Uterus (tissue), 4 donors: Measurements from ENCODE around the gene SOX5. TPM values are rescaled to one million over a fixed set of nuclear protein-coding genes. Genes with fewer than 3 reads are reported as not detected.

ENCODE experiments used
- DNase-seq, 2 donors: peaks; one replicate each; pipeline ENCODE4 v3.0.0-alpha.2; 2019 to 2020
- H3K27ac ChIP-seq, 2 donors: fragments of 200-600 bp; sonication (generic); 1 replicate in 1 of 2; 2 replicates in 1 of 2; pipeline ENCODE4 v1.5.1; 2016 to 2018
- H3K27me3 ChIP-seq, 2 donors: fragments of 200-600 bp; sonication (generic); one replicate each; pipeline ENCODE4 v1.5.1; 2018 to 2019; ENCODE audit warnings: control low read depth in 1 of 2
- H3K36me3 ChIP-seq, 2 donors: fragments of 200-600 bp; sonication (generic); one replicate each; pipeline ENCODE4 v1.5.1; 2019; ENCODE audit warnings: control low read depth in 1 of 2
- H3K4me1 ChIP-seq, 2 donors: fragments of 200-600 bp; sonication (generic); one replicate each; pipeline ENCODE4 v1.5.1; 2018 to 2019; ENCODE audit warnings: control low read depth in 1 of 2
- H3K4me3 ChIP-seq, 2 donors: fragments of 200-600 bp; sonication (generic); 1 replicate in 1 of 2; 2 replicates in 1 of 2; pipeline ENCODE4 v1.5.1; 2018 to 2019; ENCODE audit warnings: mild to moderate bottlenecking in 1 of 2
- H3K9me3 ChIP-seq, 2 donors: fragments of 200-600 bp; sonication (generic); one replicate each; pipeline ENCODE4 v1.5.1; 2019; ENCODE audit warnings: control low read depth in 1 of 2
- CTCF ChIP-seq, 4 experiments: fragments of 200-600 bp in 2 of 4; fragments of 450-650 bp in 2 of 4; sonication (generic) in 2 of 4; IDR thresholded peaks; one replicate each; pipeline ENCODE4 v1.5.1; 2016 to 2019; ENCODE audit warnings: antibody characterized with exemption in 4 of 4, mild to moderate bottlenecking in 2 of 4, moderate library complexity in 1 of 4
- POLR2A ChIP-seq, 2 donors: fragments of 450-650 bp; IDR thresholded peaks; one replicate each; pipeline ENCODE4 v1.6.1; 2016; ENCODE audit warnings: antibody characterized with exemption in 2 of 2, mild to moderate bottlenecking in 1 of 2, moderate library complexity in 1 of 2
- intact Hi-C: fragments of 100-400 bp; cut with DNase I; formaldehyde crosslinking; loops from one replicate; pipeline ENCODE4 v1.15.1; 2023; ENCODE audit warnings: low total_unique reads
- total RNA-seq, 4 donors: library from RNA; depleted of rRNA in 3 of 4; stranded (reverse); fragments of >200 nt in 3 of 4; gene quantifications; one replicate each; pipeline versions ENCODE4 v1.1.0 to v1.2.4, GENCODE V29; 2014 to 2023
- donor health status: DM: yes; HTN: yes; CAD: no.

SOX5 gene
- total RNA-seq, 4 donors from 2014 or later: 9.1 to 69.5 (median 31.2) TPM

DNA sequence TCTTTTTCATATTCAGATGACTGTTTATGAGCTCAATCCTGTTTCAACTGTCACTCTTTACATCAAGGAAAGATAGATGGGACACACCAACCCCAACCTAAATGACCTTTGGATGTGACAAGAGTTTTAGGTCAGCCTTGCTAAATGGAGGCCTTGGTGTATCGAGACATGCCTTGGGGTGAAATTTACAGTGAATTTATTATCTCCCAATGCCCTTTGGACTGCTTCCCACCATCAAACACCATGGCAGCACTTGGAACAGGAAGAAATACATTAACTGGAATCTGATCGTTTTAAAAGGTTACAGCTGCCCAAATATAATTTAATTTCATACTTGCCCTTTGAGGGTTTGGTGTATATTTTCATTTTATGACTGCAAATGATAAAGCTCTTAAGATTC lies 327.6 kb downstream of the SOX5 start:
- TF ChIP-seq POLR2A (IDR thresholded peaks at IDR 0.05) (no peak), CTCF (IDR thresholded peaks at IDR 0.05) (no peak)

DNA sequence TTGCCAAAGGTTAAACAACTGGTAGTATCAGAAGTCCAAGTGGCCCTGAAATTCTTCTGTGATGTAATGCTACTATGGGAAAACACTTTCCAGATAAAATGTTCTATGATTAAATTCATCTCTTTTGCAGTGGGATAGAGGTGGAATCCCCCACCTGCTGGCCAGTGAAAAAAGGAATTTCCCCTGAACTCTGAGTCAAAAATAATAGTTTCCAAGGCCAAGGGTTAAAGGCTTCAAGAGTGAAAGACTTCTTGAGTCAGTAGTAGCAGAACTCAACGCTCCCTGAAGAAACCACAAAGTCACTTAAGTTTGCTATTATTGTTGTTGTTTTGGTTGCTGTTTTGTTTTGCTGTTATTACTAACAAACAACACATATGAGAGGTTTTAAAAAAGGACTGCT lies 330.8 kb downstream of the SOX5 start:
- Histone ChIP-seq H3K27ac (no peak overlapping the region), H3K36me3 (no peaks in the 10 kb centered on the region), H3K27me3 (no peaks in the 10 kb centered on the region), H3K4me3 (no peak overlapping the region), H3K4me1 (no peaks in the 10 kb centered on the region), H3K9me3 (peaks cover 0 to 3% of the 10 kb centered on the region in 2 donors)
- TF ChIP-seq POLR2A (IDR thresholded peaks at IDR 0.05) (no peak), CTCF (IDR thresholded peaks at IDR 0.05) (no peak)
- intact Hi-C loops: no loop called here
- no peak for DNase-seq

More for the DNA sequence above, 327.6 kb downstream of the SOX5 start:
- H3K27me3 ChIP-seq: no peaks in the 10 kb centered on the region
- no peaks in the 10 kb centered on the region for H3K9me3 ChIP-seq
- no peaks in the 10 kb centered on the region for H3K4me1 ChIP-seq
- H3K4me3 ChIP-seq: no peak overlapping the region
- H3K27ac ChIP-seq: no peak overlapping the region
- H3K36me3 ChIP-seq: no peaks in the 10 kb centered on the region
- no peak for DNase-seq
- intact Hi-C loops: no loop called here

DNA sequence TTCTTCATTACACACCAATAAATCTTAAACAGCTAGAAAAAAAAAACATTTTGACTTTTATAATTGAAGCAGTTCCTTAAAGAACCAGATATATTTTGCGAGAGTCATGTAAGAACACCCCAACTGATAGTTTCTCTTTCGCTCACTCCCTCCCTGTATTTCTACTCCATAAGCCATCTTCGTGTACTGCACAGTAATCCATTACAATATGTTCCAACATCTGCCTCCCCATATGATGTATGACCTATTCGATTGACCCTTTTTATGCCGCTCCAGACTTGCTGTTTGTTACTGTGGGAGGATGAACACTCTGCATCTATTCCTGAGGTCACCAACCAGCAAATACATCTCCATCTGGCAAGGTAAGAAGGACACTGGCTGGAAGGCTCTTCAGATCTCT lies 331.7 kb downstream of the SOX5 start:
- intact Hi-C loops: no loop called here
- H3K9me3 ChIP-seq: peaks cover 0 to 3% of the 10 kb centered on the region in 2 donors
- DNase-seq: no peak
- H3K27ac ChIP-seq: no peak overlapping the region
- TF ChIP-seq POLR2A (IDR thresholded peaks at IDR 0.05): no peak
- TF ChIP-seq CTCF (IDR thresholded peaks at IDR 0.05): no peak
- no peaks in the 10 kb centered on the region for H3K36me3 ChIP-seq
- H3K4me1 ChIP-seq: no peaks in the 10 kb centered on the region
- H3K4me3 ChIP-seq: no peak overlapping the region
- no peaks in the 10 kb centered on the region for H3K27me3 ChIP-seq

GRCh38 chr12:23614280-23614679 lies 335.2 kb downstream of the SOX5 start:
- DNase-seq: no peak
- Histone ChIP-seq H3K4me1 (no peaks in the 10 kb centered on the region), H3K36me3 (no peaks in the 10 kb centered on the region), H3K27ac (no peak overlapping the region), H3K4me3 (no peak overlapping the region), H3K9me3 (peaks cover 0 to 3% of the 10 kb centered on the region in 2 donors), H3K27me3 (no peaks in the 10 kb centered on the region)
- intact Hi-C loops: no loop called here
- TF ChIP-seq POLR2A (IDR thresholded peaks at IDR 0.05) (no peak), CTCF (IDR thresholded peaks at IDR 0.05) (no peak)

GRCh38 chr12:23611320-23611719 lies 338.1 kb downstream of the SOX5 start:
- no peaks in the 10 kb centered on the region for H3K27me3 ChIP-seq
- no peak for DNase-seq
- no peak overlapping the region for H3K4me3 ChIP-seq
- no peaks in the 10 kb centered on the region for H3K4me1 ChIP-seq
- no peaks in the 10 kb centered on the region for H3K36me3 ChIP-seq
- TF ChIP-seq CTCF (IDR thresholded peaks at IDR 0.05) (no peak), POLR2A (IDR thresholded peaks at IDR 0.05) (no peak)
- intact Hi-C loops: no loop called here
- H3K9me3 ChIP-seq: peaks cover 0 to 3% of the 10 kb centered on the region in 2 donors
- no peak overlapping the region for H3K27ac ChIP-seq
